ENCODE data around the gene BTBD9.
"Not testable (repeated sequence)": the region's sequence is repeated elsewhere in the genome, so short reads cannot be mapped to it uniquely, and the experiment has no call there.

Gene BTBD9

GRCh38 chr6:38370653-38371601, 268.8 kb downstream of the BTBD9 start:
- DNase-seq: no peak

- DNase-seq: no peak
These were observed 272.5 kb downstream of the BTBD9 start for GRCh38 chr6:38367231-38367630.

- DNase-seq: no peak
These were observed 273.5 kb downstream of the BTBD9 start for GRCh38 chr6:38366234-38366633.

- no peak for DNase-seq
These were observed 275.0 kb downstream of the BTBD9 start for GRCh38 chr6:38364775-38365174.

- no peak for DNase-seq
These were observed 275.6 kb downstream of the BTBD9 start for GRCh38 chr6:38364127-38364526.

- DNase-seq: no peak
These were observed 284.2 kb downstream of the BTBD9 start for GRCh38 chr6:38355519-38355918.

GRCh38 chr6:38354905-38355304, 284.8 kb downstream of the BTBD9 start:
- DNase-seq: no peak

- no peak for DNase-seq
These were observed 285.7 kb downstream of the BTBD9 start for GRCh38 chr6:38354037-38354381.

- DNase-seq: no peak
These were observed 286.3 kb downstream of the BTBD9 start for GRCh38 chr6:38353310-38354036.

- DNase-seq: no peak
These were observed 287.1 kb downstream of the BTBD9 start for GRCh38 chr6:38352636-38353035.

- DNase-seq: no peak
These were observed 288.8 kb downstream of the BTBD9 start for GRCh38 chr6:38350942-38351341.

- no peak for DNase-seq
These were observed 289.5 kb downstream of the BTBD9 start for GRCh38 chr6:38350220-38350619.

GRCh38 chr6:38349795-38350194, 289.9 kb downstream of the BTBD9 start:
- DNase-seq: no peak

GRCh38 chr6:38349221-38349620, 290.5 kb downstream of the BTBD9 start:
- DNase-seq: no peak

- no peak for DNase-seq
These were observed 291.4 kb downstream of the BTBD9 start for GRCh38 chr6:38348371-38348770.

GRCh38 chr6:38347829-38348228, 291.9 kb downstream of the BTBD9 start:
- DNase-seq: not testable (repeated sequence)

GRCh38 chr6:38346291-38347079, 293.2 kb downstream of the BTBD9 start:
- DNase-seq: no peak

GRCh38 chr6:38345586-38345985, 294.1 kb downstream of the BTBD9 start:
- no peak for DNase-seq

- no peak for DNase-seq
These were observed 298.2 kb downstream of the BTBD9 start for GRCh38 chr6:38341496-38341895.

- no peak for DNase-seq
These were observed 299.8 kb downstream of the BTBD9 start for GRCh38 chr6:38339914-38340313.

- no peak for DNase-seq
These were observed 301.8 kb downstream of the BTBD9 start for GRCh38 chr6:38337819-38338465.

- DNase-seq: no peak
These were observed 302.8 kb downstream of the BTBD9 start for GRCh38 chr6:38336922-38337321.

GRCh38 chr6:38326837-38327236, 312.9 kb downstream of the BTBD9 start:
- no peak for DNase-seq

Data from SHP77 treated with DMSO at 0.1 percent for 48 hours (cell line).